Motor neuron (in vitro differentiated cells): ENCODE measurements around the gene ACTR6. TPM values are rescaled to one million over a fixed set of nuclear protein-coding genes. Genes with fewer than 3 reads are reported as not detected.
"Not testable (repeated sequence)": the region's sequence is repeated elsewhere in the genome, so short reads cannot be mapped to it uniquely, and the experiment has no call there.

Experiments
- ATAC-seq, 8 experiments: fragments of 200-7000 bp; cut with Tn5 transposase; replicated peaks in 6 of 8; 2 replicates each; pipeline ENCODE4 v1.8.0; 2021; ENCODE audit warnings: mild to moderate bottlenecking in 8 of 8, moderate library complexity in 8 of 8
- H3K27ac ChIP-seq, 2 donors: fragments of 250-450 bp; sonication (Bioruptor Pico); 2 replicates each; pipeline ENCODE4 v1.9.0; 2021; ENCODE audit warnings: antibody characterized with exemption in 2 of 2, mild to moderate bottlenecking in 2 of 2, moderate library complexity in 1 of 2
- H3K4me1 ChIP-seq, 2 donors: fragments of 250-450 bp; sonication (Bioruptor Pico); replicated peaks in 1 of 2; 2 replicates each; pipeline ENCODE4 v1.6.1; 2021; ENCODE audit warnings: antibody characterized with exemption in 2 of 2, mild to moderate bottlenecking in 2 of 2, moderate library complexity in 1 of 2
- H3K4me3 ChIP-seq, 5 donors: fragments of 250-450 bp; sonication (Bioruptor Pico); 2 replicates each; pipeline ENCODE4 v1.9.0; 2021; ENCODE audit warnings: antibody characterized with exemption in 5 of 5, mild to moderate bottlenecking in 5 of 5, moderate library complexity in 4 of 5
- WGBS, 10 experiments: fragments of 450-650 bp; shearing (Covaris generic); methylation state at CpG; one replicate each; pipeline ENCODE4 v1.0.0; 2022; 5-methylcytosine and 5-hydroxymethylcytosine counted together
- in situ Hi-C, 9 experiments: fragments of 400-800 bp; cut with MboI; loops; one replicate each; pipeline ENCODE4 v1.15.0; 2021; ENCODE audit warnings: low sequenced_read_pairs in 9 of 9, low pct_unique_long_range_greater_than_20kb in 2 of 9; ENCODE audit not compliant: unreplicated experiment in 9 of 9
- total RNA-seq, 8 experiments: library from RNA; unstranded; fragments of 300-600 nt; gene quantifications; 2 replicates each; pipeline versions ENCODE4 v1.2.3 to v1.2.4, GENCODE V29; 2022

The ACTR6 gene
- total RNA-seq, 8 experiments from 2014 or later = 31.3 to 47.9 (median 36.4) TPM

DNA sequence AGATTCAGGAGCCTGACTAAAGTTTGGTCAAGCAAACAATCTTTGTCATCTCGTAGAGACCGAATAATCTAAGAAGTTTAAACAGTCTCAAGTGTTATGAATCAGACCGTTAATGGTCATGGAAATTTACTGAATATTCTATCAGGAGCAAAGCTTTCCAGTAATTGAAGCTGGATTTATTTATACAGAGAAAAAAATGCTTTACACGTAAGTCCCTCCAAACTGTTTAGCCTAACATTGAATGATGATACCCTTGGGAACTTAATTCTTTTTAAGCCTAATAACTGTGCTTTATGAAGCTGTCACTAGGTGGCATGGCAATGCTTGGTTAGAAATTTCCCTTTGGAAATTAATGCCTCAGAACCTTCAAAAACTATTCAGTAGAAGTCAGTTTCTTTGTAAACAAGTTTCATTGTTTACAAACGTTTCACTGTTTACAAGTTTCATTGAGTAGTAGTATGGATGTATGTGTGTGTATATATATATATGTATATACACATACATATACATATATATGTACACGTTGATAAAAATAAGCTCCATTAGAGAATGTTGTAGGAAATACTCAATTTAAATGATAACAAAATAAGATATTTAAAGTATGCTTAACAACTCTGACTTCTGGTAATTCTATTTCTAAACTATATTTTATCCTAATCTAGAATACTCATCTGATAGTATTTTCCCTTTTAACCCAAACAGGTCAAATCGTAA lies 34.1 kb downstream of the ACTR6 start:
- ATAC-seq = peak in 5 of 8 experiments; percentile 32 to 77 (median 69)
- peaks cover 0 to 9% of the 10 kb centered on the region in 2 donors for H3K4me1 ChIP-seq
- no peak overlapping the region for H3K4me3 ChIP-seq
- WGBS, 10 experiments = 20 to 81% (median 47%) methylated on average over 4 to 7 of the region's 7 CpGs
- H3K27ac ChIP-seq = no peak overlapping the region
- in situ Hi-C loops = loop anchor here in 1 of 9 experiments (10.0 to 25.0 kb wide), 2 partner anchors 103 to 330 kb away; no protein-coding TSS in a partner anchor

DNA sequence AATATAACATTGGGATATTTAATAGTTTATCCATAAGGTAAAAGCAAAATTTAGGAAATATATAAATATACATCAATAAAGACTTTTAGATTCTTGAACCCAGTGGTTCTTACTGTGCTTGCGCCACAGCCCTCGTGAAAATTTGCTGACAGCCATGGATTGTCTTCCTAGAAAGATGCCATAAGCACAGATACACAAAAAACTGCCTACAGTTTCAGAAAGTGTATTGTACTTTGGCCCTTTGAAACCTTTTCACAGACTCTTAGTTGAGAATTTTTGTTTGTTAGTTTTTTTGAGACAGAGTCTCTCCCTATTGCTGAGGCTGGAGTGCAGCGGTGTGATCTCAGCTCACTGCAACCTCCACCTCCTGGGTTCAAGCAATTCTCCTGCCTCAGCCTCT lies 38.2 kb downstream of the ACTR6 start:
- WGBS, 10 experiments = 80 to 100% (median 97%) methylated on average over 1 to 3 of the region's 3 CpGs; no CpG with 5 or more reads in 3 of the 10 experiments

DNA sequence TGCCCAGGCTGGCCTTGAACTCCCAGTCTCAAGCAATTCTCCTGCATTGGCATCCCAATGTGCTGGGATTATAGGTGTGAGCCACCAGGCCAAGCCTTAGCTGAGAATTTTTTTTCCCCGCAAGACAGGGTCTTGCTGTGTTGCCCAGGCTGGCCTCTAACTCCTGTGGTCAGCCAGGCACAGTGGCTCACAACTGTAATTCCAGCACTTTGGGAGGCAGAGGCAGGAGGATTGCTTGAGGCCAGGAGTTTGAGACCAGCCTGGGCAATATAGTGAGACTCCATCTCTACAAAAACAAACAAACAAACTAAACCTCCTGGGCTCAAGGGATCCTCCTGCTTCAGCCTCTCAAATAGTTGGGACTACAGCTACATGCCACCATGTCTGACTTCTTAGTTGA lies 39.0 kb downstream of the ACTR6 start:
- ATAC-seq = no peak
- in situ Hi-C loops = loop anchor here in 1 of 9 experiments (10.0 to 25.0 kb wide), 2 partner anchors 98 to 325 kb away; no protein-coding TSS in a partner anchor
- H3K4me1 ChIP-seq = peaks cover 0 to 1% of the 10 kb centered on the region in 2 donors
- no peak overlapping the region for H3K27ac ChIP-seq
- no peak overlapping the region for H3K4me3 ChIP-seq
- 100% methylated on average over 1 of the region's 1 CpG; no CpG with 5 or more reads in 8 of the 10 experiments for WGBS, 10 experiments

More for the DNA sequence above, 38.2 kb downstream of the ACTR6 start:
- no peak for ATAC-seq
- Histone ChIP-seq H3K4me3 (no peak overlapping the region), H3K4me1 (peaks cover 0 to 9% of the 10 kb centered on the region in 2 donors), H3K27ac (no peak overlapping the region)
- in situ Hi-C loops = loop anchor here in 1 of 9 experiments (10.0 to 25.0 kb wide), 2 partner anchors 98 to 326 kb away; no protein-coding TSS in a partner anchor

DNA sequence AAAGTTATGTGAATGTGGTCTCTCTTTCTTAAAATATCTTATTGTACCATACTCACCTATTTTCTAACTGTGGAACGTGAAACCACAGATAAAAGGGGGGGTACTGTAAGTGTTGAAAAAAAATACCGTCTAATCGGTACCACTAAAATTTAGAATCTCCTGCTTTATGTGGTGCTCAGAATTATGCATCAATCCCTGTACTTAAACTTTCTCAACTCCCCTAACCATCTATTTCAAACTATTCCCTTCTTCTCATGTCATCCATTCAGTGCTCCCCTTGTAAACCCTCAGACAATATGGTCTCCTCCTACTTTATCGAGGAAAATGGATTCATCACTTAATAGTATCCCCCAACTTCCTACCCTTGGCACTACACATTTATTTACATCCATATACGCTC lies 42.5 kb downstream of the ACTR6 start:
- no peaks in the 10 kb centered on the region for H3K4me1 ChIP-seq
- no peak for ATAC-seq
- H3K4me3 ChIP-seq = no peak overlapping the region
- 69 to 100% (median 88%) methylated on average over 3 to 5 of the region's 5 CpGs for WGBS, 10 experiments
- in situ Hi-C loops = loop anchor here in 1 of 9 experiments (25.0 kb wide), 1 partner anchor 94 kb away; no protein-coding TSS in a partner anchor
- H3K27ac ChIP-seq = no peak overlapping the region

DNA sequence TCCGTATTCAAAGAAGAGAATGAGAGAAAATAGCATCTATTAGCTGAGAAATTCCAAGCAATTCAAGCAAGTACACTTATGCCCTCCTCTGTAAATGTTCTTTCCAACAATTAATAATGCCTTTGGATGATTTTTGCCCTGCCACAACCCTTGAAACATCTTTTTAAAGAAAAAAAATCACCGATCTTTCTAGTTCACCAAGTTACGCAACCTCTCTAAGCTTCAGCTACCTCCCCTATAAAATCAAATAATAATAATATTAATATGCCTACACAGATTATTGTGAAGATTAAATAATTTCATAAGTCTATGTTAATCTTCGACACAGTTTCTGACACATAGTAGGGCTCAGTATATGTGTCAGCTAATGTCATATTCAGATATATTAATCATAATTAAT lies 47.1 kb downstream of the ACTR6 start:
- Histone ChIP-seq H3K4me1 (no peaks in the 10 kb centered on the region), H3K27ac (no peak overlapping the region), H3K4me3 (no peak overlapping the region)
- ATAC-seq = no peak
- WGBS, 10 experiments = 66 to 100% (median 100%) methylated on average over 2 to 4 of the region's 4 CpGs
- in situ Hi-C loops = loop anchor here in 1 of 9 experiments (25.0 kb wide), 1 partner anchor 90 kb away; no protein-coding TSS in a partner anchor

DNA sequence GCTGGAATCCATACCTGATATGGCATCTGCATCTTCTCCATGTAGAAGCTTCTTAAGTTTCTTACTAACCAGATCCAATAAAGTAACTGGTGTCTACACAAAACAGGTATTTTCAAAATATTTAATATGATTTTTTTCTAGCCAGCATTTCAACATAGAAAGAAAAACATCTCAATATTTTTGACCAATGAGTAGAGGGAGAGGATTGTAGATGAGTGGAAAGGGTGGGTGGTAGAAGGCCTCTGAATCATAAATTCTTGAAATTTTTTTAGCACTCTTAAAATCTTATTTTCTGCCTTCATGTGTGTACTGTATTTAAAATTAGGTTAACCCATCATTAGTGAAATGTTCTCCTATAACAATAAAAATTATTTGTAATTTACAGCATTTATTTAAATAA lies 48.3 kb downstream of the ACTR6 start:
- no peaks in the 10 kb centered on the region for H3K4me1 ChIP-seq
- no peak overlapping the region for H3K27ac ChIP-seq
- no peak for ATAC-seq
- no peak overlapping the region for H3K4me3 ChIP-seq
- in situ Hi-C loops = loop anchor here in 1 of 9 experiments (25.0 kb wide), 1 partner anchor 88 kb away; no protein-coding TSS in a partner anchor

DNA sequence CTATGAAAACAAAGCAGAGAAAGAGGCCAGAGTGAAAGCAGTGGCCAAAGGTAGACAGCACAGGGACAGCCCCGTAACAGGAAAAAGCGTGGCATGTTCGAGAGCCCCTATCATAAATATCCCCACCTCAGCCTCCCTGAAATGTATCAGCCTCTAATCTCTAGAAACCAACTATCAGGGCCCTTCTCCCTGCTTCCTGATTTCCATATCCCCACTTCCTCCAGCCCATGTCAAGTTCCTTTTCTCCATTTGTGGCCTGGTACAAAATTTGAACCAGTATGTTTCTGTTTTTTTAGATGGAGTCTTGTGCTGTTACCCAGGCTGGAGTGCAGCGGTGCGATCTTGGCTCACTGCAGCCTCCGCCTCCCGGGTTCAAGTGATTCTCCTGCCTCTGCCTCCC lies 49.3 kb downstream of the ACTR6 start:
- Histone ChIP-seq H3K4me1 (no peaks in the 10 kb centered on the region), H3K4me3 (no peak overlapping the region), H3K27ac (no peak overlapping the region)
- in situ Hi-C loops = loop anchor here in 1 of 9 experiments (25.0 kb wide), 1 partner anchor 87 kb away; no protein-coding TSS in a partner anchor
- no peak for ATAC-seq
- 75 to 100% (median 98%) methylated on average over 1 to 7 of the region's 7 CpGs; no CpG with 5 or more reads in 3 of the 10 experiments for WGBS, 10 experiments

DNA sequence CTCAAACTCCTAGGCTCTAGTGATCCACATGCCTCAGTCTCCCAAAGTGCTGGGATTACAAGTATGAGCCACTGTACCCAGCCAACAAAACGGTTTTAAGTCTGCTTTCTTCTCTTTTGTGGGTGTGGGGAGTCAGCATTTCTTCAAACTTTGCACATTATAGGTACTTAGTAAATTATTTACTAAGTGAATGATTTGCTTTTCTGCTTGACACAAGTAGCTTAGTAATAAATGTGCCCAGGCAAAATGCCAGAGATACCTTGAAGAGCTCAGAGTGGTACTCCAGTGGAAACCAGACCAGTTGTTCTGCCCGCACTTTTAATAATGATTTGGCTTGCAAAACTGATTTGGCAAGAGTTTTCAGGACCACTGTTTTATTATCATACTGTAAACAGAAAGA lies 51.3 kb downstream of the ACTR6 start:
- no peak for ATAC-seq
- 0 to 100% (median 71%) methylated on average over 1 to 2 of the region's 2 CpGs; no CpG with 5 or more reads in 3 of the 10 experiments for whole genome bisulfite sequencing, 10 experiments
- in situ Hi-C loops = no loop called here
- Histone ChIP-seq H3K4me3 (no peak overlapping the region), H3K27ac (no peak overlapping the region), H3K4me1 (no peaks in the 10 kb centered on the region)

DNA sequence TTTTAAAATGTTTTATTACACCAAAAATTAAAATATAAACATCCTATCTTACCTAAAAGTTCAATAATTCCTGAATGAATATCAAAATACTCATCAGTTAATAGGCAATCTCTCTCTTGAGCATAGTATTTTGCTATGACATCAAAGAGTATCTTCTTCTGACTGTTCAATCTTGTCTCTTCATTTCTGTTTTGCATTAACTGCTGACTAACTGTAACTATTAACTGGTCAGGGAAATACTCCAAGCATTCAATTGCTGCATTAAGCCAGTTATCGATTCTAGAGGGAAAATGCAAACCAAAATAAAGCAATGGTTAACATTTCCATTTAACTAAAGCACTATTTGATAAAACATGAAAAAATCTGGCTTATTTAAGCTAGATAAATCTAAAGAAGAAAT lies 52.8 kb downstream of the ACTR6 start:
- 17 to 100% (median 81%) methylated on average over 1 of the region's 1 CpG; no CpG with 5 or more reads in 1 of the 10 experiments for WGBS, 10 experiments
- ATAC-seq = no peak
- Histone ChIP-seq H3K4me1 (no peaks in the 10 kb centered on the region), H3K4me3 (no peak overlapping the region), H3K27ac (no peak overlapping the region)
- in situ Hi-C loops = no loop called here

DNA sequence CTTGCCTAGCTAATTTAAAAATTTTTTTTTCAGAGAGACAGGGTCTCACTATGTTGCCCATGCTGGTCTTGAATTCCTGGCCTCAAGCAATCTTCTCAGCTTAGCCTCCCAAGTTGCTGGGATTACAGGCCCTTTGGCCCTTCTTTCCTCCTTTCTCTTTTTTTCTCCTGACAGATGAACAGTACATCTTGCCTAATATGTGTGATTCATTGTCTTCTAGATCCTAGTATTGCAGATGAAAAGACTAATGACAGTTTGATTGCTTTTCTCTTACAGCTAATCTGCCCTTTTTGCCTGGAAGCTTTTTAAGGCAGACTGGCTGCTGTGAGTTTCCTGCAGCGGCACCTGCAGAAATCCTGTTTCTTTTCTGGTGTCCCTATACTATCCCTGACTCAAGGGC lies 54.3 kb downstream of the ACTR6 start:
- WGBS, 10 experiments = 17 to 100% (median 78%) methylated on average over 1 of the region's 1 CpG; no CpG with 5 or more reads in 5 of the 10 experiments
- H3K4me1 ChIP-seq = no peaks in the 10 kb centered on the region
- peak in 3 of 8 experiments; percentile 28 to 30 (median 28) for ATAC-seq
- H3K4me3 ChIP-seq = no peak overlapping the region
- H3K27ac ChIP-seq = no peak overlapping the region
- in situ Hi-C loops = no loop called here

DNA sequence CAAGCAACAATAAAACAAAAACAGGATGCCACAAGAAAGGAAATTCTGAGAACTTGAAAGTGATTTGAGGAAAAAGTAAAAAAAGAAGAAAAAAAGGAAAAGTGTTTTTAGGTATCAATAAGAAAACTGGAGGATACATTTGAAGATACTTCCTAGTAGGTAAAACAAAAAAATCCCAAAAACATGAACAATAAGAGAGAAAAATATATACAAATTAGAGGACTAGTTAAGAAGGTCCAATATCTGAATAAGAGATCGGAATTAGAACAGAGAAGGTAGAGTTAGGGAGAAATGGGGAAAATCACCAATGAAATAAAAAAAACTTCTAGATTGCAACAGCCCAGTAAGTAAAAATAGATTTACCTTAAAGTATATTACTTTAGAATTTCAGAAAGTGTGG lies 57.5 kb downstream of the ACTR6 start:
- Histone ChIP-seq H3K4me3 (no peak overlapping the region), H3K27ac (no peak overlapping the region), H3K4me1 (no peaks in the 10 kb centered on the region)
- in situ Hi-C loops = no loop called here
- no peak for ATAC-seq
- 78 to 100% (median 98%) methylated on average over 1 of the region's 1 CpG; no CpG with 5 or more reads in 2 of the 10 experiments for WGBS, 10 experiments

DNA sequence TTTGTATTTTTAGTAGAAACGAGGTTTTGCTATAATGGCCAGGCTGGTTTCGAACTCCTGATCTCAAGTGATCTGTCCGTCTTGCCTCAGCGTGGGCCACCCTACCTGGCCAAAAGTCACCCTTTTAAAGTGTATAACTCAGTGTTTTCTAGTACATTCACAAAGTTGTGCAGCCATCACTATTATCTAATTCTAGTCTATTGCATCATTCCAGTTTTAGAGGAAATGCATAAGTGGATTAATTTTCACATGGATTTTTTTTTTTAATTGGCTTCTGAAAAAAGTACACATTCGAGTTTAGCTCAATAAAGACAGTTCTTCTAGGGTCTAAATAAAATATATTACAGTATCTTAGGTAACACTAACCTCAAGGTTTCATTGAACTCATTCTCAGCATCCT lies 62.5 kb downstream of the ACTR6 start:
- no peak for ATAC-seq
- H3K4me3 ChIP-seq = no peak overlapping the region
- 58 to 100% (median 85%) methylated on average over 1 to 5 of the region's 5 CpGs; no CpG with 5 or more reads in 1 of the 10 experiments for WGBS, 10 experiments
- peaks cover 0 to 2% of the 10 kb centered on the region in 2 donors for H3K4me1 ChIP-seq
- no peak overlapping the region for H3K27ac ChIP-seq
- in situ Hi-C loops = no loop called here

DNA sequence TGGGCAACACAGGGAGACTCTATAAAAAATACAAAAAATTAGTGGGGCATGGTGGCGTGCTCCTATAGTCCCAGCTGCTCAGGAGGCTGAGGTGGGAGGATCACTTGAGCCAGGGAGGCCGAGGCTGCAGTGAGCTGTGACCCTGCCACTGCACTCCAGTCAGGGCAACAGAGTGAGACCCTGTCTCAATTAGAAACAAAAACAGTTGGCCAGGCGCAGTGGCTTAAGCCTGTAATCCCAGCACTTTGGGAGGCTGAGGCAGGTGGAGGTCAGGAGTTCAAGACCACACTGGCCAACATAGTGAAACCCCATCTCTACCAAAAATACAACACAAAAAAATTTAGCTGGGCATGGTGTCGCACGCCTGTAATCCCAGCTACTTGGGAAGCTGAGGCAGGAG lies 64.5 kb downstream of the ACTR6 start:
- 94 to 100% (median 100%) methylated on average over 2 to 3 of the region's 5 CpGs; no CpG with 5 or more reads in 5 of the 10 experiments for WGBS, 10 experiments
- H3K27ac ChIP-seq, H3K4me3 ChIP-seq, ATAC-seq, in situ Hi-C loops: not testable (repeated sequence)
- H3K4me1 ChIP-seq = peaks cover 0 to 14% of the 10 kb centered on the region in 2 donors
